ENCODE data around the gene GLO1.
A peak's percentile ranks its signal among the peaks of the same experiment; 100 is the strongest.
"Not testable (repeated sequence)": the region's sequence is repeated elsewhere in the genome, so short reads cannot be mapped to it uniquely, and the experiment has no call there.

Gene GLO1

DNA sequence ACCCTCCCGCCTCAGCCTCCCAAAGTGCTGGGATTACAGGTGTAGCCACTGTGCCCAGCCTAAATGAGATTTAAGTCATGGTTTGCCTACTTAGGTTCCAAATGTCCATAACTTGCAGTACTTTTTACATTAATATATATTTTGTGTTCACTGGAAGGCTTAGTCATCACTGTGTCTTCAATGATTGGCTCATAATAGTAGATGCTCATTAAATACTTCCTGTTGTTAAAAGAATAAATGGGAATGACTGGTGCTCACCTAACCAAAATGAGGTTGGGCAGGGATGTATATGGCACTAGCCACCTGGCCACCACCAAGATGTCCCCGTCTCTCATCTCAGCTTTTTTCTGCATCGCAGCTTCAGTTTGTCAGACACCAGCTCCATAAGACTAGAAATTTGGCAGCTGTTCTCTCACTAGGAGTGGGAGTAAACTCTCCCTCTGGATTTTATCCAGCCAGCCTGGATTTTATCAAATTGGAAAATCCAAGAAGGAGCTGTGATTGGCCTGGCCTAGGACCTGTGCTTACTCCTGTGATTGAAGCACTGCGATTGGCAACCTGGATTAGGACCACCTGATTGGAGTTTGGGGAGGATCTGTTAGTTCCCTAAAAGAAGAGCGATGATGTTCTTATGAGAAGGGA, 1.1 kb upstream of the GLO1 start:
- no peak for DNase-seq

GRCh38 chr6:38701551-38701950, 1.4 kb downstream of the GLO1 start:
- no peak for DNase-seq

DNA sequence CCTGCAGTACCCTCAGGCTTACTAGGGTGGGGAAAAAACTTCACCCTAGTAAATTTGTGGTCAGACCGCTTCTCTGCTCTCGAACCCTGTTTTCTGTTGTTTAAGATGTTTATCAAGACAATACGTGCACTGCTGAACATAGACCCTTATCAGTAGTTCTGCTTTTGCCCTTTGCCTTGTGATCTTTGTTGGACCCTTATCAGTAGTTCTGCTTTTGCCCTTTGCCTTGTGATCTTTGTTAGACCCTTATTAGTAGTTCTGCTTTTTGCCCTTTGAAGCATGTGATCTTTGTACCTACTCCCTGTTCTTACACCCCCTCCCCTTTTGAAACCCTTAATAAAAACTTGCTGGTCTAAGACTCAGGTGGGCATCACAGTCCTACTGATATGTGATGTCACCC, 3.2 kb downstream of the GLO1 start:
- DNase-seq: not testable (repeated sequence)

- DNase-seq: no peak
Observed at GRCh38 chr6:38697846-38698245, 5.1 kb downstream of the GLO1 start.

- DNase-seq: no peak
Observed at GRCh38 chr6:38696345-38696744, 6.6 kb downstream of the GLO1 start.

- no peak for DNase-seq
Observed at GRCh38 chr6:38695933-38696332, 7.0 kb downstream of the GLO1 start.

GRCh38 chr6:38695227-38695900, 7.6 kb downstream of the GLO1 start:
- no peak for DNase-seq

GRCh38 chr6:38688579-38689087, 14.3 kb downstream of the GLO1 start:
- no peak for DNase-seq

GRCh38 chr6:38687549-38687948, 15.4 kb downstream of the GLO1 start:
- DNase-seq: no peak

DNA sequence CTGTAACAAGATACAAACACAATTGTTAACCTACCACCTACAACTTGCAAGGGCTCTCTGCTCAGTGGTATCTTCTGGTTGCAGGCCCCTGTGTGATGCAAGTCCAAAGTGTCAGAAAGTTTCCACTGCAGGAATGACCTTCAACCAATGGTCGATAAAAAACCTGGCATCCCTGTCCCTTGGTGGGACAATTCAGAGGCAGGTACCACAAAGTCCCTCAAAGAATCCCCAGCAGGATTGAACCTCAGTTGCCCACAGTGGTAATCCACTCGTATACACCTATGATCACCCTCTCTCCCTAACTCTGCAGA, 15.9 kb downstream of the GLO1 start:
- no peak for DNase-seq

GRCh38 chr6:38686270-38687042, 16.5 kb downstream of the GLO1 start:
- no peak for DNase-seq

DNA sequence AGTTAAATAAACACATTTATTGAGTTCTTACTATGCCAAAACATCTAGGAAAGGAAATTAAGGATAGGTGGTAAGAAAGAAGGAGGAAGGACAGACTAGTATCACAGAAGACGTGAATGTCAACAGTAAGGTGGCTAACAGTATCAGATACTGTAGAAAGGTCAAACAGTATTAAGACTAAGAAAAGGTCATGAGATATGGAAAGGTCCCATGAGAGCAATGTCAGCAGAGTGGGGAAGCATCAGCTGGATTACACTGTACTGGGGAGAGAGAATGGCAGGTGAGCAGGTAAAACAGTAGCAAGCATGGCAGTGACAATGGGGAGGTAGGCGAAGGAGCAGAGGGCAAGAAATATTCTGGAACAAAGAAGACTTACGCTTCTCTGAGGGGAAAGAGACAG, 18.0 kb downstream of the GLO1 start:
- no peak for DNase-seq

DNA sequence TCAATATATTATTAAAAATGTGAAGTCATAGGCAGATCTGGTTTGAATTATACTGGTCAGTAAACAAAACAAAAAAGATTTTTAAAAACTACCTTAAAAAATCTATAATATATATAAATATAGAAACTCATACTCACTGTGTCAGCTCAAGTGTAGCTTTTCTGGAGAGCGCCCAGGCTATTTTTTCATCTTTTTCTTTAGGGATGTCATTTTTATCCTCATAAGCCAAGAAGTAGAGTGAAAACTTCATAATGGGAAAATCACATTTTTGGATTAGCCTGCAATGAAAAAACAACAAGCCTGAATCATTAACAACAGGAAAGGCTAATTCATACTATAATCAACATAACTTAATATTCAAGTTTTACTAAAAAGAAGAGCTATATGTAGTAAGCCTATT, 18.7 kb downstream of the GLO1 start:
- DNase-seq: no peak

DNA sequence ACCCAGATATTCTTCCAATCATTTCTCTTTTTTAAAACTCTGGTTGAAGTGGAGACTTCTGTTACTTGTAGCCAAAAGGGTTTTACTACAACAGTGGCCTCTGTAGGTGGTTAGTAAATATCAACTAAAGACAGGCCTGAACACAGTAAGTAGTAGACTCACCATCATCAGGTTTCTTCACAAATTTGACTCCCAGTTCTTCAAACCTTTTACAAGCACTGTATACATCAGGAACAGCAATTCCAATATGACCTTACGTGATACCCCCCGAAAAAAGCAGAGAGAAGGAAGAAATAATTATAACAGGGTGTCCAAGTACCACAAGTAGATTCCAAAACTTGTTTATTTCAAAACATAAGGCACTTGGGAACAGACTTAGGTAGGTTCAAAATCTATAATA, 21.1 kb downstream of the GLO1 start:
- DNase-seq: no peak

DNA sequence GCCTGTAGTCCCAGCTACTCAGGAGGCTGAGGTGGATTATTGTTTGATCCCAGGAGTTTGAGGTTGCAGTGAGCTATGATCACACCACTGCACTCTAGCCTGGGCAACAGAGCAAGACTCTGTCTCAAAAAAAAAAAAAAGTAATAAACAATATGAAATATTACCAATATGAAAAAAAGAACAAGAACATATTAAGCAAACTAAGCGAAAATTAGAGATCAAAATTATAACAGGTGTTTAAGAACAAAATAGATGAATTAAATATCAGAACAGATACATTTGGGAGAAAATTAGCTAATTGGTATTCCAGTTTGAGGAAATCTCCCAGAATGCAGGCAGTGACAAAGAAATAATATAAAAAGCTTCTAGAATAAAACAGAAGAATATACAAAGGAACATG, 23.3 kb downstream of the GLO1 start:
- no peak for DNase-seq

DNA sequence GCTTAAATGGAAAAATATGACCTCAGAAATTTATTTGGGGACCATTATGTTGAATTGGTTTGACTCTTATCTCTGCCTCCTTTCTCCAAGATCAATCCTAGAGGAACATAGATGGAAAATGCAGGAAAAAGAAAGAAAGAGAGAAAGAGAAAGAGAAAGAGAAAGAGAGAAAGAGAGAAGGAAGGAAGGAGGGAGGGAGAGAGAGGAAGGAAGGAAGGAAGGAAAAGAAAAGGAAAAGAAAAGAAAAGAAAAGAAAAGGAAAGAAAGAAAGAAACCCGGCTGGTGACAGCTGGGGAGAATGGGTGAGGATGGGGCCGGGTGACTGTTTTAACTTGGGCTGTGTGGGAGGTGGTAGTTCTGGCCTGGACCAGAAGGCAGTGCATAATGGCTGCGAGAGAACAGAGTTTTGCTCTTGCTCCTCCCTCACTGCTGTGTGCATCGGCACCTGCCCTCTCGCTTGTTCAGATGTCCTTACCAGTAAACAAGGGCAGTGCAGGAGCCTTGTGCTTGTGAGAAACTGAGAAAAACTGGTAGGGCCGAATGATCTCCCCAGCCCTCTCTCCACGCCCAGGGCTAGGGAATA, 24.7 kb downstream of the GLO1 start:
- DNase-seq: no peak

DNA sequence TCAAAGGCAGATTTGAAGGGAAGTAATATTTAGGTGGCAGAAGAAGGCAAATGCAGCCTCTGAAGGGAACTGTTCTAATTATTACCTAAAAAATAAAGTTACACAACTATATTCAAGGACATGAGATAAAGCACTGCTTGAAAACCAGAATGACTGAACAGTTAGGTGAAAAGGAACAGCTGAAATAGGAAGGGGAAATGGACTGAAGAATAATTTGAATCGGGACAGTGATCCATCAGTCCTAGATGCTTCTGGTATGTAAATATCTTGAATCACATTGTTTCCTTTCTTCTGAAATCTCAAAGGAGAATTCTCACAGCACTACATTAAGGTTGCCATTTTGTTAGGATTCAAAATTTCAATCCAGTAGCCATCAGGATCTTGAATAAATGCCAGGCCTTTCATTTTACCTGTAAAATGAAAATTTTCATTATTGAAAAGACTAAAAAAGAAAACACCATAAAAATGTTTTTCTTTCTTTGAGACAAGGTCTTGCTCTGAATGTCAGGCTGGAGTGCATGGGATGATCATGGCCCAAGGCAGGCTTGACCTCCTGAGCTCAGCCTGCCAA, 25.9 kb downstream of the GLO1 start:
- DNase-seq: no peak

DNA sequence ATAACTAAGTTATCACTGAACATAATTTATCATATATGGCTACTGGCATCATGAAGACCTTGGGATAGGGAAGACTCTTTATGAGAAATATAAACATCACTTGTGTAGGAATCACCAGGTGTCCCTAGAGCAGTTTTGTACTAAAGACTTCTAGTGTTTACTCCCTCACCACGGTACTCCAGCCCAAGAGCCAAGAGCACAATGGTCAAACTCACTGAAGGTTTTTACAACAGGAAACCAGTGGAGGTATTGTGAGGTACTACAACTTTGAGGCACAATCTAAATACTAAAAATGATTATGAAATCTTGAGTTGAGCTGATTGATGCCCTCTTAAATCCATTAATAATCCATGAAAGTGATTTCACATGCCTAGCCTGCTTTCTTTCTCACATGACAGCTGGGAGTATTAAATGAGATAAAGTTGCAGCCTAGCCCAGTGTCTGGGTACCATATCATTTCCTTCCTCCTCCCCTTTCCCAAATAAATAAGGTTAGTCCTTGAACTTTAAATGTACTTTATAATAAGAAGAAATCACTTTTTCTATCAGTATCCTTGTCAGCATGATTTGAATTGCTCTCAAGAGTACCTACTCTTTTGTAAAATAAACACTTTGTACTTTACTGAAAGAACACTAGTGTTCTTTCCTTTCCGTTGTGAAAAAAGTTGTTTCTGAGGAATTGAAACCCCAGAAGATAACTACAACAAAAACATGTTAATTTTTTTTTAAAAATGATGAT, 26.5 kb downstream of the GLO1 start:
- DNase-seq: no peak

GRCh38 chr6:38673397-38674165, 29.4 kb downstream of the GLO1 start:
- DNase-seq: no peak

DNA sequence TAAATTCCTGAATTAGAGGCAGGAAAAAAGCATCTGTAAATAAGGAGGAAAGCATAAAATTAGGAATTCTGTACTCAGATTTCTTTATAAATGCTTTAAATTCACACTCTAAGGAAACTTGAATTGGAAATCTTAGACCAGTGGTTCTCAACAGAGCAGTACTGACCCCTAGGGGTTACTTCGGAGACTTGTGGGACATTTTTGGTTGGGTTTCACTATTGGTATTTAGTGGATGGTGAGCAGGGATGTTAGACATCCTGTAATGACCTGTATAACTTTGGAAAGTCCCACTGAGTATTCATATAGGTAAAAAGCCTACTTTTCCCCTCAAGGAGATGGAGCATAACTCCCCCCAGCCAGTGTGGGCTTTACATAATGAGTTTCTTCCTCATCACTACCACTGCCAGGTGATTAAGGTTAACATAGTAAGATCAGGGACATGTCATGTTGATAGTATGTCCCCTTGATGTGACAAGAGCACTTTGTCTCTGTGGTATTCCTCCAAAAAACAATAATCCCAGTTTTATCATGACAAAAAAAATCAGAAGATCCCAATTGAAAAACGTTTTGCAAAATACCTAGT, 31.0 kb downstream of the GLO1 start:
- DNase-seq: peak; percentile 74 to 80

- DNase-seq: no peak
Observed at GRCh38 chr6:38658418-38659167, 44.4 kb downstream of the GLO1 start.

Data from AML-193 (cell line).